Skin epidermis (tissue), 12 donors: ENCODE results near the gene NTN3.
A peak's percentile ranks its signal among the peaks of the same experiment; 100 is the strongest.

ENCODE experiments used
- H3K27ac ChIP-seq, 21 experiments: fragments of 200-600 bp; sonication (generic) in 11 of 21; one replicate each; pipeline ENCODE4 v1.5.0; 2020; ENCODE audit warnings: mild to moderate bottlenecking in 3 of 21, inconsistent platforms in 2 of 21, moderate library complexity in 2 of 21
- H3K4me3 ChIP-seq, 7 experiments: fragments of 200-600 bp; sonication (generic) in 2 of 7; one replicate each; pipeline ENCODE4 v1.5.0; 2020; ENCODE audit warnings: inconsistent platforms in 2 of 7, mild to moderate bottlenecking in 2 of 7, moderate library complexity in 1 of 7

NTN3 gene

DNA sequence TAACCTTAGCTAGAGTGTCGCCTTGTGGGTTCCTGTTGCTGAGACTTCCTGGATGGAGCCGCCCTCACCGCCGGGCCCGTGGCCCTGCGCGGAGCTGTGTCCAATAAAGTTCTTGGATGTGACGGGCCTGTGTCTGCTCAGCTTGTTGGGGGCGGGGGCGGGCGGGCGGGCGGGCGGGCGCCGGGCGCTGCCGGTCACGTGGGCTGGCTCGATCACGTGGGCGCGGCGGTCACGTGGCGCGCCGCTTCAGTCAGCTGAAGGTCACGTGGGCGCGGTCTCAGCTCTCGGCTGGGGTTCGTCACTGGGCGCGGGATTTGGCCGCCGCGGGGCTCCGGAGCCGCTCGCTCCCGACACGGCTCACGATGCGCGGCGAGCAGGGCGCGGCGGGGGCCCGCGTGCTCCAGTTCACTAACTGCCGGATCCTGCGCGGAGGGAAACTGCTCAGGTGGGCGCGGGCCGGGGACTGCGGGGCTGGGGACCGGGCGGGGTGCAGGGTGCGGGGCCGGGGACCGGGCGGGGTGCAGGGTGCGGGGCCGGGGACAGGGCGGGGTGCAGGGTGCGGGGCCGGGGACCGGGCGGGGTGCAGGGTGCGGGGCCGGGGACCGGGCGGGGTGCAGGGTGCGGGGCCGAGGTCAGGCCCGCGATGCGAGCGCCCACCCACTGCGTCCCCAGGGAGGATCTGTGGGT lies 49.1 kb downstream of the NTN3 start, which contains the start of gene AMDHD2:
Gene AMDHD2 (plus strand): TSS at position 275 of the 687 bp plus-strand sequence. CDS start 88 bp downstream, at position 363.
- Histone ChIP-seq H3K4me3 (peak within 1 kb of the TSS; percentile 51 to 79 (median 63)), H3K27ac (peak within 1 kb of the TSS; percentile 66 to 99 (median 81))

DNA sequence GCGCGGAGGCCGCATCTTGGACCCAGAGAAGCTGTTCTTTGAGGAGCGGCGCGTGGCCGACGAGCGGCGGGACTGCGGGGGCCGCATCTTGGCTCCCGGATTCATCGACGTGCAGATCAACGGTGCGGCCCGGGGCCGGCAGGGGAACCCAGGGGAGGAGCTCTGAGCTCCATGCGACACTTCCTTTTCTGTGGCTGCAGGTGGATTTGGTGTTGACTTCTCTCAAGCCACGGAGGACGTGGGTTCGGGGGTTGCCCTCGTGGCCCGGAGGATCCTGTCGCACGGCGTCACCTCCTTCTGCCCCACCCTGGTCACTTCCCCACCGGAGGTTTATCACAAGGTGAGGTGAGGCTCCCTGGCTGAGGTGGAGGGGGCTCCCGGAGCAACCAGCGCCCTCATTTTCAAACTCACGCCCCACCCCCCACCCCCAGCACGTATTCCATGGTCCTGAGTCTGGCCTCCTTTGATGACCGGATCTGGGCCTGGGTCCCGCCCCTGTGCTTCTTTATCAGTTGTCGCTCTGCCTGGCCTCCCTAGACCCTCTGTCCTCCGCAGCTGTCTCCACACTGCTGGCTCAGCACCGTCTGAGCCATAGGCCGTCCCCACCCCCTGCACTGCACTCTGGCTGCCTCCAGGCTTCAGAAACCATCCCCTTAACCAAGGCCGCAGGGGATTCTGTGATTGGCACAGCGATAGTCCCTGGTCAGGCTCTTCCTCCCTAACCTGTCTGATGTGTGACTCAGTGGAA lies 49.9 kb downstream of the NTN3 start:
- peak overlapping the region; percentile 66 to 98 (median 79) for H3K27ac ChIP-seq
- H3K4me3 ChIP-seq = peak overlapping the region; percentile 51 to 79 (median 63)
